Uterus (tissue), 4 donors: ENCODE results near the gene HOXA1. TPM values are rescaled to one million over a fixed set of nuclear protein-coding genes. Genes with fewer than 3 reads are reported as not detected.
A peak's percentile ranks its signal among the peaks of the same experiment; 100 is the strongest.

Source experiments
- DNase-seq, 2 donors: peaks; one replicate each; pipeline ENCODE4 v3.0.0-alpha.2; 2019 to 2020
- H3K27ac ChIP-seq, 2 donors: fragments of 200-600 bp; sonication (generic); 1 replicate in 1 of 2; 2 replicates in 1 of 2; pipeline ENCODE4 v1.5.1; 2016 to 2018
- H3K27me3 ChIP-seq, 2 donors: fragments of 200-600 bp; sonication (generic); one replicate each; pipeline ENCODE4 v1.5.1; 2018 to 2019; ENCODE audit warnings: control low read depth in 1 of 2
- H3K36me3 ChIP-seq, 2 donors: fragments of 200-600 bp; sonication (generic); one replicate each; pipeline ENCODE4 v1.5.1; 2019; ENCODE audit warnings: control low read depth in 1 of 2
- H3K4me1 ChIP-seq, 2 donors: fragments of 200-600 bp; sonication (generic); one replicate each; pipeline ENCODE4 v1.5.1; 2018 to 2019; ENCODE audit warnings: control low read depth in 1 of 2
- H3K4me3 ChIP-seq, 2 donors: fragments of 200-600 bp; sonication (generic); 1 replicate in 1 of 2; 2 replicates in 1 of 2; pipeline ENCODE4 v1.5.1; 2018 to 2019; ENCODE audit warnings: mild to moderate bottlenecking in 1 of 2
- H3K9me3 ChIP-seq, 2 donors: fragments of 200-600 bp; sonication (generic); one replicate each; pipeline ENCODE4 v1.5.1; 2019; ENCODE audit warnings: control low read depth in 1 of 2
- CTCF ChIP-seq, 4 experiments: fragments of 200-600 bp in 2 of 4; fragments of 450-650 bp in 2 of 4; sonication (generic) in 2 of 4; IDR thresholded peaks; one replicate each; pipeline ENCODE4 v1.5.1; 2016 to 2019; ENCODE audit warnings: antibody characterized with exemption in 4 of 4, mild to moderate bottlenecking in 2 of 4, moderate library complexity in 1 of 4
- POLR2A ChIP-seq, 2 donors: fragments of 450-650 bp; IDR thresholded peaks; one replicate each; pipeline ENCODE4 v1.6.1; 2016; ENCODE audit warnings: antibody characterized with exemption in 2 of 2, mild to moderate bottlenecking in 1 of 2, moderate library complexity in 1 of 2
- intact Hi-C: fragments of 100-400 bp; cut with DNase I; formaldehyde crosslinking; loops from one replicate; pipeline ENCODE4 v1.15.1; 2023; ENCODE audit warnings: low total_unique reads
- total RNA-seq, 4 donors: library from RNA; depleted of rRNA in 3 of 4; stranded (reverse); fragments of >200 nt in 3 of 4; gene quantifications; one replicate each; pipeline versions ENCODE4 v1.1.0 to v1.2.4, GENCODE V29; 2014 to 2023
- donor health status: DM: yes; HTN: yes; CAD: no.

Gene HOXA1
- total RNA-seq, 4 donors from 2014 or later = 0.28 to 2.0 (median 1.5) TPM

- H3K27ac ChIP-seq = no peak overlapping the region
Measured at GRCh38 chr7:27128034-27128433, 32.2 kb upstream of the HOXA1 start.

GRCh38 chr7:27126596-27127327 is 31.0 kb upstream of the HOXA1 start:
- H3K27ac ChIP-seq = no peak overlapping the region
- no peaks in the 10 kb centered on the region for H3K4me1 ChIP-seq
- intact Hi-C loops = no loop called here
- DNase-seq = no peak
- no peak for TF ChIP-seq CTCF (IDR thresholded peaks at IDR 0.05)
- no peaks in the 10 kb centered on the region for H3K36me3 ChIP-seq
- no peak overlapping the region for H3K4me3 ChIP-seq
- no peaks in the 10 kb centered on the region for H3K9me3 ChIP-seq
- H3K27me3 ChIP-seq = no peaks in the 10 kb centered on the region

More at GRCh38 chr7:27128034-27128433, 32.2 kb upstream of the HOXA1 start:
- Histone ChIP-seq H3K4me1 (no peaks in the 10 kb centered on the region), H3K36me3 (no peaks in the 10 kb centered on the region), H3K4me3 (no peak overlapping the region), H3K27me3 (no peaks in the 10 kb centered on the region), H3K9me3 (no peaks in the 10 kb centered on the region)
- no peak for TF ChIP-seq CTCF (IDR thresholded peaks at IDR 0.05)
- no peak for TF ChIP-seq POLR2A (IDR thresholded peaks at IDR 0.05)
- intact Hi-C loops = no loop called here
- DNase-seq = no peak

- H3K27ac ChIP-seq = no peak overlapping the region
- no peaks in the 10 kb centered on the region for H3K4me1 ChIP-seq
- TF ChIP-seq POLR2A (IDR thresholded peaks at IDR 0.05) (no peak), CTCF (IDR thresholded peaks at IDR 0.05) (no peak)
Measured at GRCh38 chr7:27125986-27126394, 30.2 kb upstream of the HOXA1 start.

GRCh38 chr7:27124902-27125689 is 29.3 kb upstream of the HOXA1 start:
- TF ChIP-seq POLR2A (IDR thresholded peaks at IDR 0.05) (no peak), CTCF (IDR thresholded peaks at IDR 0.05) (no peak)
- Histone ChIP-seq H3K4me3 (no peak overlapping the region), H3K4me1 (no peaks in the 10 kb centered on the region)

More at GRCh38 chr7:27125986-27126394, 30.2 kb upstream of the HOXA1 start:
- intact Hi-C loops = no loop called here
- H3K27me3 ChIP-seq = no peaks in the 10 kb centered on the region
- H3K9me3 ChIP-seq = no peaks in the 10 kb centered on the region
- no peak for DNase-seq
- no peaks in the 10 kb centered on the region for H3K36me3 ChIP-seq
- no peak overlapping the region for H3K4me3 ChIP-seq

More at GRCh38 chr7:27124902-27125689, 29.3 kb upstream of the HOXA1 start:
- H3K27ac ChIP-seq = peak overlapping the region in 1 of 2 donors; percentile 39
- intact Hi-C loops = no loop called here
- no peaks in the 10 kb centered on the region for H3K36me3 ChIP-seq
- no peak for DNase-seq
- no peaks in the 10 kb centered on the region for H3K27me3 ChIP-seq
- no peaks in the 10 kb centered on the region for H3K9me3 ChIP-seq
